Measurements from ENCODE around the gene APOBEC2. TPM values are rescaled to one million over a fixed set of nuclear protein-coding genes. Genes with fewer than 3 reads are reported as not detected.

Gene APOBEC2
- total RNA-seq, 1 donor from 2014 or later, result not detected

DNA sequence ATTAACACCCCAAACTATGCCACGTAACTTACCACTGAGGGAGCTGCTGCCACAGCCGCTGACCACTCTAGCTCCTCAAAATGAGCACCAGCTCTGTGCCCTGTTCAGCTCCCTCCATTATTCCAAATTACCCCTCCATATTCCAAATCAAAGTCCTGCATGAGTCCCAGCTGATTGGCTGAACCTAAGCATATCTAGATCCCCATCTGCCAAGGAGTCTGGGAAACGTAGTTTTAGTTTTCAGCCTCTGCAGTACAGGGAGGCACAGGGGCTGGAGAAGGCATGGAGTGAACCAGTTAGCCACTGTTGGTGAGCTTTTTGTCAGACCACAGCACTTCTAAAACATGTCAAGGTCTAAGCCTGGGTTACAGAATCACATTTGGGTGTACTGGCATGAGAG is 29.9 kb upstream of the APOBEC2 start:
- Histone ChIP-seq H3K36me3 (no peaks in the 10 kb centered on the region), H3K27me3 (no peaks in the 10 kb centered on the region), H3K9me3 (no peaks in the 10 kb centered on the region), H3K4me1 (peaks cover 7% of the 10 kb centered on the region), H3K27ac (no peak overlapping the region), H3K4me3 (no peak overlapping the region)
- TF ChIP-seq, protein P1, sequence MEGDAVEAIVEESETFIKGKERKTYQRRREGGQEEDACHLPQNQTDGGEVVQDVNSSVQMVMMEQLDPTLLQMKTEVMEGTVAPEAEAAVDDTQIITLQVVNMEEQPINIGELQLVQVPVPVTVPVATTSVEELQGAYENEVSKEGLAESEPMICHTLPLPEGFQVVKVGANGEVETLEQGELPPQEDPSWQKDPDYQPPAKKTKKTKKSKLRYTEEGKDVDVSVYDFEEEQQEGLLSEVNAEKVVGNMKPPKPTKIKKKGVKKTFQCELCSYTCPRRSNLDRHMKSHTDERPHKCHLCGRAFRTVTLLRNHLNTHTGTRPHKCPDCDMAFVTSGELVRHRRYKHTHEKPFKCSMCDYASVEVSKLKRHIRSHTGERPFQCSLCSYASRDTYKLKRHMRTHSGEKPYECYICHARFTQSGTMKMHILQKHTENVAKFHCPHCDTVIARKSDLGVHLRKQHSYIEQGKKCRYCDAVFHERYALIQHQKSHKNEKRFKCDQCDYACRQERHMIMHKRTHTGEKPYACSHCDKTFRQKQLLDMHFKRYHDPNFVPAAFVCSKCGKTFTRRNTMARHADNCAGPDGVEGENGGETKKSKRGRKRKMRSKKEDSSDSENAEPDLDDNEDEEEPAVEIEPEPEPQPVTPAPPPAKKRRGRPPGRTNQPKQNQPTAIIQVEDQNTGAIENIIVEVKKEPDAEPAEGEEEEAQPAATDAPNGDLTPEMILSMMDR (IDR thresholded peaks at IDR 0.05), result no peak
- DNase-seq (no peak), ATAC-seq (no peak)
- intact Hi-C loops (cut with DNase I), result no loop called here

DNA sequence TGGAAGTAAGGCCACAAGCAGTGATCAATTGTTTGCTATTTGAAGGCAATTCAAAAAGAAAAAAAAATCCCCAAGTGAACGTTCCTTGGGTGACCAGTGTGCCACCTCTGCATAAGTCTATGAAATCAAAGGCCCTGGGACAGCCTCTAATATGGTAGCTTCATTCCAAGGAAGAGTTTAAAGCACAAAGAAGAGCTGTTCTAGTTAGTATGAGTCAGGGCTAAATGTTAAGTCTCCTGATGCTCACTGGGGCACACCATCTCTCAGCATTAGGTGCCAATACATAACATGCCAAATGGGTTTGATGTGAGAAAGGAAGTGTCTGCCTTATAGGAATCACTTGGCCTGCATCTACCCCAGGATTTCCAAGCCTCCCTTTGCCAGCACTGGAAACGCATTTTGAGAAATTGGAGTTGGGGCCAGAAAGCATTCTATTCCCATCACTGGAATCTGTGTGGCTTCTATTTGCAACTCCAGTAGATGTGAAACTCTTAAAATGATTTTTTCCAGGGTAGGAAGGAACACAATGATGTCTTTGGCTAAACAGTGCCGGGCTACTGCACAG is 27.0 kb upstream of the APOBEC2 start:
- H3K36me3 ChIP-seq, result no peaks in the 10 kb centered on the region
- no peaks in the 10 kb centered on the region for H3K27me3 ChIP-seq
- ATAC-seq (no peak), DNase-seq (no peak)
- peaks cover 12% of the 10 kb centered on the region for H3K4me1 ChIP-seq
- H3K9me3 ChIP-seq, result no peaks in the 10 kb centered on the region
- TF ChIP-seq, protein P1 (IDR thresholded peaks at IDR 0.05), result no peak
- no peak overlapping the region for H3K4me3 ChIP-seq
- intact Hi-C loops (cut with DNase I), result no loop called here
- no peak overlapping the region for H3K27ac ChIP-seq

DNA sequence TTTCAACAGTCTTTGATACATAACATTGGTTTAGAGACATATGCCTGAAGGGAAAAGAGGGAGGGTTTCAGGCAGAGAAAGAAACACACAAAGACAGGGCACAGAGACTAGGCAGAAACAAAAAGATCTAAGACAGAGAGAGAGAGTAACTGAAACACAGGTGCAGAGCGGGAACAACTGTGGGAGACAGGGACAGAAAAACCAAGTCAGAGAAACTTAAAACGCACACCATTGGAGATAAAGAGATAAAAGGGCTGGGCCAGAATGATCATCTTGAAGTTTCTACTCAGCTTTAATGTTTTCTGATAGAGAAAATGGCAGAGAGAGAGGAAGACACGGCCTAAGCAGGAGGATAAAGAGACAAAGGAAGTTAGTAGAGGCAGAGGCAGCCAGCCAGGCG is 25.8 kb upstream of the APOBEC2 start:
- no peak for ATAC-seq
- peak overlapping the region; percentile 62 for H3K4me3 ChIP-seq

DNA sequence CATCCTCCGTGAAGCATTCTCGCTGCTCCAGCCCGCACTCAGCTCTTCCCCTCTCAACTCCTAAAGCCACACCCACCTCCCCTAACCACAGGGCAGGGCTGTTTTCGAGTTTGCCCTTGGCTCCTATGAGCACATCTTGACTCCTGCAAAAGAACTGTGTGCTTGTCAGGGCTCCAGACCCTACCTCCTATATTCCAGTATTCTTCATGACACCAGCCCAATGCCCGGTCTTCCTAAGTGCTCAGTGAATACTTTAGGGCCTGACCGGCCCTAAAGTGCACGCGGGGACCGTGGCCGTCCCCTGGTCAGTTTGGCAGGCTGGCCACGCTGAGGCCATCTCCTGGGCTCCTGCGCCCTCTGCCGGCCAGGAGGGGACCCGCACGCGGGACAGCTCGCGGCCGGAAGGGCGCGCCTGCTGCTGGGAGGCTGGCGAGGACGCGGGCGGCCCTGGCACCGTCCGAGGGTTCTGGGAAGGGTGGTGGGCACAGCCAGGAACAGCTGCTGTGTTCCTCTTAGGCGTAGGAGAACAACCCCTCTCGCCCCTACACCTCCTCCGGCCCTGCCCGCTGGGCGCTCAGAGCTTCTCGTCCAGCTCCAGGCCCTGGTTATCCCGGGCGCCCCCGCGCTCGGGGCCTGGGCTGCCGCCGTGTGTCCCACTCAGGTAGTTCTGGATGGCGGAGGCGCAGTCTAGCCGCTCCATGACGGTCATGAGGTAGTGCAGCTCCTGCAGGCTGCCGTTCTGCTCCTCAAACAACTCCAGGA is 25.0 kb upstream of the APOBEC2 start:
- H3K36me3 ChIP-seq, result no peaks in the 10 kb centered on the region
- peaks cover 12% of the 10 kb centered on the region for H3K4me1 ChIP-seq
- ATAC-seq (peak; percentile 98), DNase-seq (peak; percentile 94)
- H3K9me3 ChIP-seq, result no peaks in the 10 kb centered on the region
- H3K4me3 ChIP-seq, result peak overlapping the region; percentile 62
- peak overlapping the region; percentile 82 for H3K27ac ChIP-seq
- intact Hi-C loops (cut with DNase I), result no loop called here
- H3K27me3 ChIP-seq, result no peaks in the 10 kb centered on the region
- TF ChIP-seq, protein P1 (IDR thresholded peaks at IDR 0.05), result peak; percentile 99

More for the DNA sequence above, 25.8 kb upstream of the APOBEC2 start:
- H3K9me3 ChIP-seq, result no peaks in the 10 kb centered on the region
- H3K36me3 ChIP-seq, result no peaks in the 10 kb centered on the region
- no peak for DNase-seq
- peaks cover 12% of the 10 kb centered on the region for H3K4me1 ChIP-seq
- TF ChIP-seq, protein P1 (IDR thresholded peaks at IDR 0.05), result no peak
- no peak overlapping the region for H3K27ac ChIP-seq
- intact Hi-C loops (cut with DNase I), result no loop called here
- no peaks in the 10 kb centered on the region for H3K27me3 ChIP-seq

DNA sequence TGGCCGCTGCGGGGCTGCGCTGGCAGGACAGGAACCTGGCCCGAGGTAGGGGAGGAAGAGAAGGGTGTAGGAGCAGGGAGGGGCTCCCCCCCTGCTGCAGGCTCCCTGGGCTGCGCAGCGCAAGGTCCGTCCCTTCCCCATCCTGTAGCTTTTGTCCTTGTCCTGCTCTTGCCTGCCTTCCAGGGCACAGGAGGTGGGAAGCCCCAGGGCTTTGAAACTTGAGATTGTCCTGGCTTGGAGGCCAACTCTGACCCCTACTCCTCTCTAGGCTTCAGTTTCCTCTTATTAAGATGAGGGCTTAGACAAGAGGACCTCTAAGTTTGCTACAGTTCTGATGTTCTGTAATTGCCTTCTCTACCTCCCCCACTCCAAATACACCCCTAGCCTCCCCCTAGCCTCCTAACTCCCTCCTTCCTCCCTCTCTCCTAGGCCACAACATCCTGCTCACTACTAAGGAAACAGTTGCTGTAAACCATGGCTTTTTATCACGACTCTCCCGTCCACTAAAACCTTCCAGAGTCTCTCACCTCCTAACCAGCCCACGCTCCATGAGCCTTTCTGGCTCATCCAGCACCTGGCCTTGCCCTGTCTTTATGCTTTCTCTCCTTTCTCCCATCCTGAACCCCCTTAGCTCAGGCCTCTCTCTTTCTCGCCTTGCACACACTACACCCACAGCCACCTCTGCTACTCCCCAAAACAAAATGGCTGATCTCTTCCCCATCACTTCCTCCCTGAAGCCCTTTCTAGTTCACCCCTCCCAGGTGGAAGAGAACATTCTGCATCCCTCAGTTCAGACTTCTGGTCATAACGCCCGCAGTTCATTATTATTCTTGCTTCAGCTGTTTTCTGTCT is 24.2 kb upstream of the APOBEC2 start:
- Histone ChIP-seq H3K27ac (peak overlapping the region; percentile 82), H3K36me3 (no peaks in the 10 kb centered on the region), H3K27me3 (no peaks in the 10 kb centered on the region), H3K4me3 (peak overlapping the region; percentile 62), H3K9me3 (no peaks in the 10 kb centered on the region), H3K4me1 (peaks cover 12% of the 10 kb centered on the region)
- DNase-seq (no peak), ATAC-seq (peak; percentile 65)
- intact Hi-C loops (cut with DNase I), result no loop called here
- TF ChIP-seq, protein P1 (IDR thresholded peaks at IDR 0.05), result no peak

Data from upper lobe of right lung (tissue), 1 donor.